HG02759 (cell line): ENCODE results near the gene PNPLA2.

Experiments
- ATAC-seq: cut with Tn5 transposase; IDR thresholded peaks from one replicate; pipeline ENCODE4 v1.9.1; 2021; ENCODE audit warnings: mild to moderate bottlenecking, moderate library complexity; ENCODE audit not compliant: unreplicated experiment

PNPLA2 gene

GRCh38 chr11:798093-798713, 20.5 kb upstream of the PNPLA2 start, which contains the start of gene SLC25A22:
Gene SLC25A22, minus strand, starts transcription at chr11:798281. Its CDS starts 3,275 bp downstream, at chr11:795006.
- ATAC-seq = peak; percentile 69

- no peak for ATAC-seq
Measured at GRCh38 chr11:799641-800316, 18.9 kb upstream of the PNPLA2 start.

- ATAC-seq = no peak
Measured at GRCh38 chr11:800473-800872, 18.2 kb upstream of the PNPLA2 start.

GRCh38 chr11:801097-801780, 17.5 kb upstream of the PNPLA2 start:
- ATAC-seq = no peak

- no peak for ATAC-seq
Measured at GRCh38 chr11:802018-802617, 16.6 kb upstream of the PNPLA2 start.

- ATAC-seq = no peak
Measured at GRCh38 chr11:802693-803466, 15.8 kb upstream of the PNPLA2 start.

- ATAC-seq = no peak
Measured at GRCh38 chr11:803467-803742, 15.3 kb upstream of the PNPLA2 start.

- no peak for ATAC-seq
Measured at GRCh38 chr11:803770-804598, 14.7 kb upstream of the PNPLA2 start.

- no peak for ATAC-seq
Measured at GRCh38 chr11:804599-804964, 14.1 kb upstream of the PNPLA2 start.

GRCh38 chr11:808427-809286, 10.1 kb upstream of the PNPLA2 start:
- no peak for ATAC-seq

- ATAC-seq = peak; percentile 78
Measured at GRCh38 chr11:809287-810039, 9.3 kb upstream of the PNPLA2 start, which contains the start of gene RPLP2. Gene RPLP2, plus strand, starts transcription at chr11:809967. Its CDS starts 268 bp downstream, at chr11:810235.

GRCh38 chr11:810040-810567, 8.6 kb upstream of the PNPLA2 start:
- peak; percentile 9 for ATAC-seq

- no peak for ATAC-seq
Measured at GRCh38 chr11:811446-812245, 7.1 kb upstream of the PNPLA2 start.

GRCh38 chr11:812390-812789, 6.3 kb upstream of the PNPLA2 start:
- ATAC-seq = no peak

GRCh38 chr11:813072-813455, 5.7 kb upstream of the PNPLA2 start:
- ATAC-seq = no peak

GRCh38 chr11:813456-814096, 5.1 kb upstream of the PNPLA2 start:
- ATAC-seq = no peak
